Measurements from ENCODE around the gene ZNF615.

ZNF615 gene

DNA sequence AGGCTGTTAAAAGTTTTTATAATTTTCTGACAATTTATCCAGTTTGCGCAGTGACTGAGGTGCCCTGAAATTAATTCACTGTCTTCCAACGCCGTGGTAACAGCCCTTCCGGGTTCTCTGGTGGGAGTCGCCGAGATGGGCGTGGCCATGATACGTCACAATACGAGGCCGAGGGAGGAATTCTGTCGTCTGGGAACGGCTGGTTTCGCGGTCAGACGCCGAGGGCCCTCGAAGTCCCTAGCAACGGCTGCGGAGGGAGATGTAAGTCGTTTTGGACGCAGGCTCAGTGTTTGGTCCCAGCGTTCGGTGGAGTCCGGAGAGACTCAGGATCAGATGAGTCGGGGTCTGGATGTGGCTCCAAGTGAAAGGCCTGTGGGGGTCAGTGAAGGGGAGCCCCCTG lies 59.0 kb downstream of the ZNF615 start:
- Histone ChIP-seq H3K9ac (ENCODE audit: low read length in 2 of 2) (no peak overlapping the region), H3K9me3 (ENCODE audit: control insufficient read depth in 2 of 2, low read length in 2 of 2) (peaks cover 31 to 53% of the 10 kb centered on the region in 2 donors), H3K36me3 (ENCODE audit: control insufficient read depth in 2 of 2, insufficient read depth in 2 of 2, low read length in 2 of 2) (peaks cover 16 to 17% of the 10 kb centered on the region in 2 donors), H3K4me3 (ENCODE audit: low read length in 2 of 2) (peak overlapping the region in 1 of 2 donors; percentile 44), H3K4me1 (ENCODE audit: control insufficient read depth, insufficient read depth, low read length) (no peaks in the 10 kb centered on the region), H3K27ac (ENCODE audit: low read length) (no peak overlapping the region), H3K27me3 (ENCODE audit: control insufficient read depth in 1 of 2, insufficient read depth in 2 of 2, low read length in 2 of 2) (no peaks in the 10 kb centered on the region)

DNA sequence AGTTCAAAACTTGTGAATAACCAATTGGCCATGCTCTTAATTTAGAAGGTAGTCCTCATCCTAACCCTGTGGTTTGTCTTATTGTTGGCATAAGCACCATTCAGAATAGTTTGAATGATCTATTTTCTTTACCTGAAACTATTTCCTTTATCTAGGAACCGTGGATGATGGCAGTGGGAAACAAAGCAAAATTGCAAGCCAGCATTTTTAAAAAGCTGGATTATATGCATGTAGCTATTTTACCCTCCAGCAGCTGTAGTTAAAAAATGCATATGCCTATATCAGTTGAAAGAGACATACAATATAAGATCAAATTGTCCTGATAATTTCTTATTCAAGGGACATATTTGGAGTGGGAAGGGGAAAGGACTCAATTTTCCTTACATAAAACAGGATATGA lies 61.4 kb downstream of the ZNF615 start:
- no peak overlapping the region for H3K27ac ChIP-seq (ENCODE audit: low read length)
- no peak overlapping the region for H3K4me3 ChIP-seq (ENCODE audit: low read length in 2 of 2)
- no peaks in the 10 kb centered on the region for H3K4me1 ChIP-seq (ENCODE audit: control insufficient read depth, insufficient read depth, low read length)
- H3K9ac ChIP-seq (ENCODE audit: low read length in 2 of 2), result no peak overlapping the region
- H3K9me3 ChIP-seq (ENCODE audit: control insufficient read depth in 2 of 2, low read length in 2 of 2), result peaks cover 48 to 73% of the 10 kb centered on the region in 2 donors
- no peaks in the 10 kb centered on the region for H3K27me3 ChIP-seq (ENCODE audit: control insufficient read depth in 1 of 2, insufficient read depth in 2 of 2, low read length in 2 of 2)
- peaks cover 39 to 41% of the 10 kb centered on the region in 2 donors for H3K36me3 ChIP-seq (ENCODE audit: control insufficient read depth in 2 of 2, insufficient read depth in 2 of 2, low read length in 2 of 2)

DNA sequence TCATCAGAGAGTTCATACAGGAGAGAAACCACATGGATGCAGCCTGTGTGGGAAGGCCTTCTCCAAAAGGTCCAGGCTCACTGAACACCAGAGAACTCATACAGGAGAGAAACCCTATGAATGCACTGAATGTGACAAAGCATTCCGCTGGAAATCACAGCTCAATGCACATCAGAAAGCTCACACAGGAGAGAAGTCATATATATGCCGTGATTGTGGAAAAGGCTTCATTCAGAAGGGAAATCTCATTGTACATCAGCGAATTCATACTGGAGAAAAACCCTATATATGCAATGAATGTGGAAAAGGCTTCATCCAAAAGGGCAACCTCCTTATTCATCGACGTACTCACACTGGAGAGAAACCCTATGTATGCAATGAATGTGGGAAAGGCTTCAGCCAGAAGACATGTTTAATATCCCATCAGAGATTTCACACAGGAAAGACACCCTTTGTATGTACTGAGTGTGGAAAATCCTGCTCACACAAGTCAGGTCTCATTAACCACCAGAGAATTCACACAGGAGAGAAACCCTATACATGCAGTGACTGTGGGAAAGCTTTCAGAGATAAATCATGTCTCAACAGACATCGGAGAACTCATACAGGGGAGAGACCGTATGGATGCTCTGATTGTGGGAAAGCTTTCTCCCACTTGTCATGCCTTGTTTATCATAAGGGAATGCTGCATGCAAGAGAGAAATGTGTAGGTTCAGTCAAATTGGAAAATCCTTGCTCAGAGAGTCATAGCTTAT lies 63.0 kb downstream of the ZNF615 start:
- no peak overlapping the region for H3K27ac ChIP-seq (ENCODE audit: low read length)
- H3K9me3 ChIP-seq (ENCODE audit: control insufficient read depth in 2 of 2, low read length in 2 of 2), result peaks cover 56 to 75% of the 10 kb centered on the region in 2 donors
- H3K4me1 ChIP-seq (ENCODE audit: control insufficient read depth, insufficient read depth, low read length), result no peaks in the 10 kb centered on the region
- H3K36me3 ChIP-seq (ENCODE audit: control insufficient read depth in 2 of 2, insufficient read depth in 2 of 2, low read length in 2 of 2), result peaks cover 52 to 56% of the 10 kb centered on the region in 2 donors
- no peak overlapping the region for H3K9ac ChIP-seq (ENCODE audit: low read length in 2 of 2)
- H3K27me3 ChIP-seq (ENCODE audit: control insufficient read depth in 1 of 2, insufficient read depth in 2 of 2, low read length in 2 of 2), result no peaks in the 10 kb centered on the region
- peak overlapping the region in 1 of 2 donors; percentile 41 for H3K4me3 ChIP-seq (ENCODE audit: low read length in 2 of 2)

Measured in stomach smooth muscle (tissue), 2 donors.